Activated CD4-positive, alpha-beta T cell treated with anti-CD3 and anti-CD28 coated beads, Interleukin-2, Interleukin-6, amounts not matched to agents 100 ng/mL and 50 ng/mL, durations not matched to agents 16 hours and 8 hours (primary cell): ENCODE results near the gene FBLN7.

Source experiments
- DNase-seq: peaks from one replicate; pipeline ENCODE4 v3.0.0-alpha.2; 2020

Gene FBLN7

GRCh38 chr2:112140899-112141625 lies 2.9 kb downstream of the FBLN7 start:
- DNase-seq, result no peak

DNA sequence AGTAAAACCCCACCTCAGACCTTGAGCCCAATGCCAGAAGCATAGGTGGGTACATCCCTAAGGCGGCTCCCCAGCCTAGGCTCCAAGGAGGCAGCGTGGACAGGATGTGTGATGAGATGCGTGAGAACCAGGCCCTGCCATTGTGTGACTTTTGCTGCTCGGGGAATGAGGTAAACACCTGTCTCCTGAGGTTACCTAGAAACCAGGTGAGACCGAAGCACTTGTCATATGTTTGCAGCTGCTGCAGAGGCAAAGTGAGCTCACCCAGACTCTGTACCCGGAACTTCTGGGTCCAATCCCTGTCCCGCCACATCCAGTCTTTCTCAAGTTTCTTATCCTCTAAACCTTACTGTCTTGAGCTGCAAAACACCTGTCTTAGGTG lies 3.4 kb downstream of the FBLN7 start:
- DNase-seq, result no peak

DNA sequence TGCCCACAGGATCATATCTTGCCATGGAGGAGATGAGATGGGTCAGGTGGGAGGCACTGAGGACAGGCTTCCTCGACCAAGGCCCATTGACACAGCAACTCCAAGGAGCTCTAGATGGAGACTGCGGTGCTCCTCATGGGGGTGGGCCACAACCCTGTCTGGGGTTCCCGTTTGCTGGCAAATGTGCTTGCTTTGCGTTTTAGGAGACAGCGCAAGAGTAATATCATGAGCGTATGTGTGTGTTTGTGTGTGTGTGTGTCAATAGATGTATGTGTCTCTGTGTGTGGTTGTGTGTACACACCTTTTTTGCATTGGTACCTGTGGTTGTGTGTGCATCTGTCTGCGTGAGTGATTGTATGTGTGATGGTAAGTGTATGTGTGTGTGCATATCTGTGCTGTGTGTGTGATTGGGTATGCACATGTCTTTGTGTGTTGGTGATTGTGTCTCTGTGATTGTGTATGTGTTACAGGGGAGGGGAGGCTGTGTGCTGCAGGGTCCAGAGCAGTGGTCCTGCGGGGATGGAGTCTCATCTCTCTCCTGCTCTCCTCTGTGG lies 4.4 kb downstream of the FBLN7 start:
- no peak for DNase-seq

- no peak for DNase-seq
Observed at GRCh38 chr2:112143150-112143549, 5.0 kb downstream of the FBLN7 start.

DNA sequence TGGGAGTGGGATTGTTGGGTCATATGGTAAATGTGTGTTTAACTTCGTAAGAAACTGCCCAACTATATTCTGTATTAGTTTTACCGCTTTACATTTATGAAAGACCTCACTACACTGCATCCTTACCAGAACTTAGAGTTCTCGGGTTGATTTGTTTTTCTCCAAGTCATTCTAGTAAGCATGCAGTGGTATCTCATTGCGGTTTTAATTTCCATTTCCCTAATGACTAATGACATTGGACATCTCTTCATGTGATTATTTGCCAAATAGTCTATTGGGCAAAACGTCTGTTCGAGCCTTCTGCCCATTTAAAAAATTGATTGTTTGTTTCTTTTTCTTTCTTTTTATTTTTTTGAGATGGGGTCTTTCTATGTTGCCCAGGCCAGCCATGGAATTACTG lies 6.8 kb downstream of the FBLN7 start:
- no peak for DNase-seq

DNA sequence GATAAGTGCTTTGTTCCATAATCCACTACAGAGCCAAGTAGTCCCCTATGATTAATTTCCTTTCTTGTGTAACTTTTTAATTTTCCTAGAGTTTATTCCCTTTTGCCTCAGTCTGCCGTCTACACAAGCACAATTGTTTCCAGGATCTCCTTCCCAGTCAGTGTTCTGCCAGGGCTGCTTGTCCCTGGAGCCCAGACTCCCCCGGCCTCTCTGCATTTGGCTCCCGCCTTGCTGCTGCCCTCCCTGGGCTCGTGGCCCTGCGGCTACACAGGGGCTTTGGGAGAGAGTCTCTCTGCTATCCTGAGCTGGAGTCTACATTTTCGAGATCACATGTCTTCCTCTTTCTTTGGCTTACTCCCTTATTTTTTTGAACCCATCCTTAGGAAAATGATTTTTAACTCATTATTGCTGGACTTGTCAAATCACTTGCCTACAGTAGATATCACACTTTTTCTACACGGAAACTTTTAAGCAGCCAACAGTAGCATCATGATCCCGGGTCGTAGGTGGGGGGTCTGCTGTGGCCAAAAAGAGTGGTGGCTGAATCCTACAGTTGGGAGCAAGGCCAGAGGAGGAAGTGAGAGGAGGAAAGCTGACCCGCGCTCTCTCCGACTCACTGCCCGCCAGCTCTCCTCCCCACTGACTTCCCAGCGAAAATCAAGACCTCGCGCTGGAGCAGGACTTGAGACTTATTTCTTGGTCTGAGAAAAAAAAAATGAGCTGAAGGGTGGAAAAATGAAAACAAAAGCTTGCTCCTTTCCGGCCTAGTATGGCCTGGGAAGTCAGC lies 9.4 kb downstream of the FBLN7 start:
- no peak for DNase-seq

GRCh38 chr2:112148477-112148876 lies 10.3 kb downstream of the FBLN7 start:
- DNase-seq, result no peak

GRCh38 chr2:112149194-112149593 lies 11.0 kb downstream of the FBLN7 start:
- DNase-seq, result no peak

DNA sequence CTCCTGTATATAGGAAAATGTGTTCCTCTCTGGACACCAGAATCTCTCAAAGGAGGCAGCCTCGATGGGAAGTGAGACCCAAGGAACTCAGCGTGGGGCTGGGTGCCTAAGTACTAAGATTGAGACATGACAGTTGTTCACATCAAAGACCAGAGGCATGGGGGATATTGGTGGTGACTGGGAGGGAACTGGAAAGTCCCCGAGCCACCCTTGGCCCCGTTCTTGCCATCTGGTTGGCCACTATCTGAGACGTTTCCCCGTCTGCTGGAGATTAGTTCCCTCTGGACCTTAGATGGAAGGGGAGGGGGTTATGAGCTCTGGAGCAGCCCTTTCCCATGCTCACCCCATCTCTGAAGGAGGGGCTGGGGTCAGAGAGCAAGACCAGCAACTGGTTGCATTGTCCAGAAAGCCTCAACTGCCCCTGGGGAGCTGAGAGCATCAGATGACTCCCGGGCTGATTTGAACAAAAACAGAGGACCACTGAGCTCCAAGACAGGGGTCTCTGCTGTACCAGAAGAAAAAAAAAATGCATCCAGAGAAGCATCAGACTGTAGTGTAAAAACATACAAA lies 11.8 kb downstream of the FBLN7 start:
- DNase-seq, result no peak

- no peak for DNase-seq
Observed at GRCh38 chr2:112150447-112150846, 12.3 kb downstream of the FBLN7 start.

DNA sequence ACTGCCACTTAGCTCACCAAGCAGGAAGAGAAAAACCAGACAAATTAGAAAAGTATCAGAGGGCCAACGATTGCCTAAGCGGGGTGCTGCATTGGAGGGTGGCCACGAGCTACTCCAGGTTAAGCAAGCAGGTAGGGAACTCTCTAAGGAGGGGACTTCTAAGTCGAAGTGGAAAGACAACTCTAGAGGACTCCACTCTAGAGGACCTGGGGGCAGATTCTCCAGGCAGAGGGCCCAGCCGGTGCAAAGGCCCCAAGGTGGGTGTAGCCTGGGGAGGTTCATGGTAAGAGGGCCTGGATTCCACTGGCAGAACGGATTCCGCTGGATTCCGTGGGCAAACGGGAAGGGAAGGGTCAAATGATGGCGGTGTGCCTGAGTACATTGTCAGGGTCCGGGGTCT lies 12.7 kb downstream of the FBLN7 start:
- no peak for DNase-seq

DNA sequence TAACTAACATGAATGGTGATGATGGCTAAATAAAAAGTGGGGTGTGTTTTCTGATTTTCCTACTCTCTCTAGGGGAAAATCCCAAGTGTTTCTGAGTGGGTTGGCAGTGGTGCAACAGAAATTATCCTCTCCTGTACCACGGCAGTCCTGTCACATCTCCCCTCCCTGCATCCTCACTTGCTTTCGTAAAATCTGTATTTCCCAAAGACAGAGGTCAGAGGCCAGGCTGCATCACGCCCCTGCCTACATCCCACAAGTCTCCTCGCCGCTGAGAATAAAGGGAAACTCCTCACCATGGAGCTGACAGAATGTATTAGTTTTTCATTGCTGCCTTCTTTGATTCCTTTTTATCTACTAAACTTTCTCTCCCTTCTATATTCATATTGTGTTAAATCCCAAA lies 13.1 kb downstream of the FBLN7 start:
- DNase-seq, result no peak

GRCh38 chr2:112151701-112152440 lies 13.7 kb downstream of the FBLN7 start:
- no peak for DNase-seq

DNA sequence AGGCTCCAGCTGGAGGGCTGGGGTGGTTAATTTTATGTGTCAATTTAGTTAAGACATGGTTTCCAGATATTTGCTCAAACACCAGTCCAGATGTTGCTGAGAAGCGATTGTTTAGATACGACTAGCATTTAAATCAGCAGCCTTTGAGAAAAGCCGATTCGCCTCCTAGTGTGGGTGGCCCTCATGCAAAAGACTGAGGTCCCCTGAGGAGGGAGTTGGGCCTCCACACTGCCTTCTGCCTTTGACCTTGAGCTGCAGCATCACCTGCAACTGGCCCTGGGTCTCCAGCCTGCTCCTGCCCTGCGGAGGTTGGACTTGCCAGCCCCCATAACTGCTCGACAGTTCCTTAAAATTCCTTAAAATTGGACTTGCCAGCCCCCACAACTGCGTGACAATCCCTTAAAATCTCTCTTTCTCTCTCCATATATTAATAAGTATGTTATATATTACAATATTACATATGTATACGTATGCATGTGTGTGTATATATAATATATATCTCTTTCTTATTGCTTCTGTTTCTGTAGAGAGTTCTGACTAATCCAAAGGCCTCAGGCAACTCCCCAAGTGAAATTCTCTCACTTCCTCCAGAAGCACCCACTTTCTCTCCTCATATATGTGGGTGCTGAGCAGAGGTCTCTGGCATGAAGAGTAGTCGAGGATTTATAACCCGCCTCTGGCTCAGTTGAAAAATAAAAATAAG lies 14.4 kb downstream of the FBLN7 start:
- no peak for DNase-seq

DNA sequence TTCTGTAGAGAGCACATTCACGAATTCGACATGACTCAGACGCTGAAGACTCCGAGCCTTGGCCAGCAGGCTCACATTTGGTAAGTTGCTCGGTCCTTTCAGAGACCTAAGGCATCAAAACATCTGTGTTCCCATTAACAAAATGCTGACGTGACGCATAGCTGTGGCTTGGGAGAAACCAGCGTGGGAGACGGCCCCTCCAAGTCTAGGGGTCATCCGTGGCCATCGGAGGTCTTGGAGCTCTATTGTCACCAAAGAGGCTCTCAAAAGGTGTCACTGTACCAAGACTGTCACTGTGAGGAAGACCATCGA lies 14.9 kb downstream of the FBLN7 start:
- DNase-seq, result no peak

DNA sequence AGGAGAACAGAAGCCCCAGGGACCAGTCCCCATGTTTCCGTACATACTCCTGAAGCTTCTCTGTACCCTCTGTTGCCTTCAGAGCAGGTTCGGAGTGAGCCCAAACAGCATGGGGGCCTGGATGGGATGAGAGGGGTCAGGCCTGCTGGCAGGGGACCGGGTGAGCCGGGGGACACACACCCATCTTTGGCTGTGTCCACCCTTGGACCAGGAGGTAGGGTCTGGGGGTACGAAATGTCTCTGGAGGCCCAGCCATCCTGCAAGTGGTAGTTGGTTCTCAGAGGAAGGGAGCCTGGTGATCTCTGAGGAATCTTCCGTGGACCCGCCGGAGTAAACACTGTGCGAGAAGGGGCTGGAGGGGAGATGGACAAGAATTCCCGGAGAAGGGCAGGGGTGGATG lies 15.3 kb downstream of the FBLN7 start:
- no peak for DNase-seq

DNA sequence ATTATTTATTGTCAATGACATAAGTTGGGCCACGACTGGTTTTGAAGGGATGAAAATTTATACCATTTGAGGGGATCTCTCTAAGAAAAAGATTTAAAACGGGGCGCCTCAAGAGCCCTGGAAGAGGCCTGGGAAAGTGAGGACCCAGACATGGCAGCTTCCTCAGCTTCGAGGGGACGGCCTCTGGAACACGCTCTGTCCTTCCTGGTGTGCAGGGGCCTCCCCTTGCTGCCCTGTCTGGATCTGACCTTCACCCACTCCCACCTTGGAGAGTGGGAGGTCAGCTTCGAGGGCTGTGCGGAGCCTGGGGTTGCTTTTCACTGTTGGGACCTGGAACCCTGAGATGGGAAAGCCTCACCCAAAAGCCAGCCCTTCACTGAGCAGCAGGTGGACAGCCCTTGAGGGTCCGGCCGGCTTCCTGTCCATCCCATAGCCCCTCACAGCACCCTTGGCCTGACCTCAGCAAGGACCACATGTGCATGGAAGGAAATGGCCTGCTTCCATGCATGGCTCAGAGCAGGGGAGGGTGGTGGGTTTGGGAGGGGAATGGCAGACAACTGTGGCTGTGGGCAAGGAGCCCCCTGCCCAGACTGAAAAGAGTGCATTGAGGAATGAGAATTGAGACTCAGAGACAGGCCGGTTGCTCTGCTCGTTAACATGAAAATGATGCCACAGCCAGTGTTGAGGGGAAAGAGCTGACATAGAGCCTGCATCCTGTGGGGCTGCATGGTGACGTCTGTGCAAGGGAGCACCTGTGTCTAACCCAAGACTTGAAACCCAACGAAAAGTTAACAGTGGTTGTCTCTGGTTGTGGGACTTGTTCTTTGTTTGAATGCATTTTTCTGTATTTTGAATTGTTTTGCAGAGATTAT lies 16.3 kb downstream of the FBLN7 start:
- DNase-seq, result no peak

DNA sequence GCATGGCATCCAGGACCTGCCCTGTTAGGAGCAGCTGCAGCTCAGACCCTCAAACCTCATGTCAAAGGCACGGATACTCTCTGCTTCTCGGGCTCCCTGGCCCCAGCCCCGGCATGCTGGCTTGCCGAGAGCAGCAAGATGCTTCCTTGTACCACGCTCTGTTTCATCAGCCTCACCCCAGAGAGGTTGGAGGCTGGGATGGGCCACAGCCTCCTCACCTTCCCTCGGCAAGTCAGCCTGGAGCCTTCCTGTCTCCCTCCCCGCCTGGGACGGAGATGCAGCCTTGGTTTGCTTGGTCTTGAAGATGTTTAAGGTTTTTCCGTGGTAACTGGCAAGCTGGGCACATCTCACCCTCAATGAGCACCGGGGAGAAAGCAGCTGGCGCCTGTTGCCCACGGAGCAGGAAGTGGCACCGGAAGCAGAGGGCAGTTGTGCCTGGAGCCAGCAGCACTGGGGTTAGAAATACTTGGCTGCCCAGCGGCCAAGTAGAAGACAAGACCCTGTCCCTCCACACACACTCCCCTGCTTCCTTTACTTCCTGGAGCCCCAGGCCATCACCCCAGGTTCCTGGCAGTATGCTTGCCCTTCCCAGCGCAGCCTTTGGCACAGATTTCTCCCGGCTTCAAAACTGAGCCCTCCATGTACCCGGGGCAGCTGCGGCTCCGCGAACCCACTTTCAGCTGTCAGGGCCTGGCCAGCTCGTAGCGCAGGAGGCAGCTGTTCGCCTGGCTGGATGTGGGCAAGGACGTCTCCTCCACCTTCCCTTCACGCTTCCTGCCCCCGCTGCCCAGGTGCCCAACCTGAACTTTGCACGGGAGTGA lies 17.4 kb downstream of the FBLN7 start:
- DNase-seq, result peak; percentile 52

- peak; percentile 55 for DNase-seq
Observed at GRCh38 chr2:112156152-112156986, 18.2 kb downstream of the FBLN7 start.

GRCh38 chr2:112157472-112157871 lies 19.3 kb downstream of the FBLN7 start:
- DNase-seq, result no peak
